ENCODE measurements around the gene TMEM184B. TPM values are rescaled to one million over a fixed set of nuclear protein-coding genes. Genes with fewer than 3 reads are reported as not detected.

Gene TMEM184B
- total RNA-seq, 1 donor from 2014 or later, result 26.5 TPM

DNA sequence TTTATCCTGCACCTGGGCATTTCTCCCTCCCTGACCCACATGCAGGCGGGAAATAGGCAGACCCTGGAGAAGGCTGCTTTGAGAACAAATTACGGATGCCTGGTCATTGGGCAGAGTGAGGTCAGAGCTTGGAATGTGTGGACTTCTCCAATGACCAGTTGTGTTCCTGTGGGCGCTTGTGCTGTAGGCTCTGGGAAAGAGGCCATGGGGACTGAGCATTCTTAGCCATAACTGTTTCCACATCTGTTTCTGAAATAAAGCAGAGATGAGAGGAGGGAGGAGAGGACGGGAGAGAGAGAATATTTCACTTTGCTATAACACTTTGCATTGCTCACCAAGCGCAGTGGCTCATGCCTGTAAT is 11.2 kb upstream of the TMEM184B start:
- H3K27me3 Mint-ChIP-seq (ENCODE audit: insufficient read depth, low read depth), result peaks cover 7% of the 10 kb centered on the region
- H3K27ac Mint-ChIP-seq, result no peak overlapping the region
- H3K36me3 Mint-ChIP-seq, result peaks cover 4% of the 10 kb centered on the region
- no peak overlapping the region for H3K4me3 Mint-ChIP-seq
- H3K9me3 Mint-ChIP-seq, result no peaks in the 10 kb centered on the region
- Histone ChIP-seq H4K20me1 (ENCODE audit: low read depth) (peaks cover 12% of the 10 kb centered on the region), H3K4me3 (no peak overlapping the region), H3K27me3 (no peaks in the 10 kb centered on the region), H3K4me2 (no peak overlapping the region), H3F3A (ENCODE audit: low read depth) (peaks cover 28% of the 10 kb centered on the region), H2AFZ (replicated peaks) (no peak overlapping the region), H3K79me2 (ENCODE audit: low read depth) (no peaks in the 10 kb centered on the region), H3K9ac (no peak overlapping the region), H3K36me3 (no peaks in the 10 kb centered on the region), H3K27ac (peak overlapping the region; percentile 59), H3K9me3 (ENCODE audit: low read depth) (no peaks in the 10 kb centered on the region), H3K4me1 (peaks cover 12% of the 10 kb centered on the region)
- TF ChIP-seq EZH2phosphoT487 (IDR thresholded peaks at IDR 0.05), result no peak
- no peak for TF ChIP-seq CTCF (IDR thresholded peaks at IDR 0.05)
- TF ChIP-seq EZH2 (IDR thresholded peaks at IDR 0.05), result no peak
- DNase-seq (ENCODE audit: low spot score), result no peak
- peaks cover 22% of the 10 kb centered on the region for H3K4me1 Mint-ChIP-seq

DNA sequence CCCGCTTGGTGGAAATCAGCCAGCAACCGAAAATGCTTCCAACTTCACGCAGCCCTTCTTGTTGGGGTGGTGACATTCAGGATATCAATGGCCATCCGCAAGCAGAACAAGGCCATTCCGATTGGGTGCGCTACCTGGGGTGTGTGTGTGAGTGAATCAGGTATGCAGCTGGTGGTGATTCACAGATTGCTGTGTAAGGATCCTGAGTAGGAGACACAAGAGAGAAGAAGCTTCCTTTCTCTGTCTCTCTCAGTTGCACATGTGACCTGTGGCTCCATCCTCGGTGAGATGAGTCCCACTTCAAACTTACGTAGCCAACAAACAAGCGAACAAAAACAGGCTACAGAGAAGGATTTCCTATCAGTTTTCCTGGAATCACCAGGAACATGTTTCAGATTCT is 9.6 kb upstream of the TMEM184B start:
- H4K20me1 ChIP-seq (ENCODE audit: low read depth), result peaks cover 10% of the 10 kb centered on the region
- H3K4me2 ChIP-seq, result no peak overlapping the region
- H3K4me3 ChIP-seq, result no peak overlapping the region
- no peaks in the 10 kb centered on the region for H3K36me3 ChIP-seq
- no peak overlapping the region for H3K27ac Mint-ChIP-seq
- peaks cover 12% of the 10 kb centered on the region for H3K4me1 ChIP-seq
- H3K9me3 ChIP-seq (ENCODE audit: low read depth), result no peaks in the 10 kb centered on the region
- H3K4me1 Mint-ChIP-seq, result peaks cover 21% of the 10 kb centered on the region
- H3K27me3 Mint-ChIP-seq (ENCODE audit: insufficient read depth, low read depth), result peaks cover 7% of the 10 kb centered on the region
- H3K36me3 Mint-ChIP-seq, result no peaks in the 10 kb centered on the region
- TF ChIP-seq EZH2 (IDR thresholded peaks at IDR 0.05), result no peak
- no peak for TF ChIP-seq EZH2phosphoT487 (IDR thresholded peaks at IDR 0.05)
- TF ChIP-seq CTCF (IDR thresholded peaks at IDR 0.05), result no peak
- H3K9ac ChIP-seq, result no peak overlapping the region
- H3K4me3 Mint-ChIP-seq, result no peak overlapping the region
- no peaks in the 10 kb centered on the region for H3K9me3 Mint-ChIP-seq
- no peak overlapping the region for H2AFZ ChIP-seq (replicated peaks)
- H3K79me2 ChIP-seq (ENCODE audit: low read depth), result no peaks in the 10 kb centered on the region
- peaks cover 26% of the 10 kb centered on the region for H3F3A ChIP-seq (ENCODE audit: low read depth)
- no peak for DNase-seq (ENCODE audit: low spot score)
- no peak overlapping the region for H3K27ac ChIP-seq
- no peaks in the 10 kb centered on the region for H3K27me3 ChIP-seq

DNA sequence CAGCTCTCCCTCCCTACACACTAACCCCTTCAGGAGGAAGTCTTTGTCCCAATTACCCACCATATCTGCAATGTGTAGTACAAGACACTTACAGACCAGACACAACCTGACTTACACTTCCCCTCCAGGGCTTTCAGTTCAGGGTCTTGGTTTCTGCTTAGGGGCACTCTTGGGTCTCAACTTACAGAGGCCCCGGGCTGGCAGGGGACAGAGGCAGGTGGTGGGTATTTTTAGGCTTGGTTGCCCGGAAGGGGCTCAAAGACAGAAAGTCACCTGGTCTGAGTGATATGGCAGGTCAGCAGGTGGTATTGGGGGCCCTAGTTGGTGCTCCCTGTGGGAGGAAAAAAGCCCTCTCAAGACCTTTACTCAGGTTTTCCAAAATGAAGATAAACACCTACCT is 3.4 kb upstream of the TMEM184B start:
- no peak overlapping the region for H3K4me2 ChIP-seq
- H3K9ac ChIP-seq, result no peak overlapping the region
- Mint-ChIP-seq H3K9me3 (no peaks in the 10 kb centered on the region), H3K36me3 (no peaks in the 10 kb centered on the region), H3K27ac (no peak overlapping the region), H3K4me3 (no peak overlapping the region), H3K27me3 (ENCODE audit: insufficient read depth, low read depth) (peaks cover 9% of the 10 kb centered on the region), H3K4me1 (peaks cover 29% of the 10 kb centered on the region)
- H3K4me1 ChIP-seq, result peaks cover 12% of the 10 kb centered on the region
- H3K79me2 ChIP-seq (ENCODE audit: low read depth), result peaks cover 15% of the 10 kb centered on the region
- H3K9me3 ChIP-seq (ENCODE audit: low read depth), result no peaks in the 10 kb centered on the region
- no peak overlapping the region for H3K4me3 ChIP-seq
- no peak overlapping the region for H2AFZ ChIP-seq (replicated peaks)
- TF ChIP-seq CTCF (IDR thresholded peaks at IDR 0.05), result no peak
- TF ChIP-seq EZH2 (IDR thresholded peaks at IDR 0.05), result no peak
- TF ChIP-seq EZH2phosphoT487 (IDR thresholded peaks at IDR 0.05), result no peak
- H3K27ac ChIP-seq, result no peak overlapping the region
- H3F3A ChIP-seq (ENCODE audit: low read depth), result peaks cover 16% of the 10 kb centered on the region
- no peaks in the 10 kb centered on the region for H3K36me3 ChIP-seq
- H3K27me3 ChIP-seq, result no peaks in the 10 kb centered on the region
- DNase-seq (ENCODE audit: low spot score), result no peak
- H4K20me1 ChIP-seq (ENCODE audit: low read depth), result peaks cover 15% of the 10 kb centered on the region
